Myocyte (in vitro differentiated cells): ENCODE results near the gene ZNF496. TPM values are rescaled to one million over a fixed set of nuclear protein-coding genes. Genes with fewer than 3 reads are reported as not detected.
"Not testable (repeated sequence)": the region's sequence is repeated elsewhere in the genome, so short reads cannot be mapped to it uniquely, and the experiment has no call there.

Source experiments
- DNase-seq: peaks from one replicate; pipeline ENCODE4 v3.0.0-alpha.2; 2012; ENCODE audit warnings: low read depth
- polyA plus RNA-seq: library from polyadenylated mRNA; unstranded; fragments of >200 nt; gene quantifications from one replicate; pipeline ENCODE4 v1.2.1, GENCODE V29; 2012; ENCODE audit warnings: missing spikeins
- total RNA-seq: library from RNA; depleted of rRNA; stranded (reverse); fragments of >200 nt; gene quantifications from 2 replicates; pipeline ENCODE4 v1.2.3, GENCODE V29; 2014

ZNF496 gene
- 35.9 and 50.9 TPM in 2 replicates for total RNA-seq
- polyA plus RNA-seq = 15.1 TPM

- DNase-seq = peak; percentile 94
These were observed at the start of gene ZNF496 for GRCh38 chr1:247331525-247332214. Gene ZNF496, minus strand, starts transcription at chr1:247331867. Its CDS starts 2,289 bp downstream, at chr1:247329578.

GRCh38 chr1:247378334-247379073 is 46.8 kb upstream of the ZNF496 start:
- no peak for DNase-seq

GRCh38 chr1:247377656-247378055 is 46.0 kb upstream of the ZNF496 start:
- not testable (repeated sequence) for DNase-seq

- no peak for DNase-seq
These were observed 45.0 kb upstream of the ZNF496 start for GRCh38 chr1:247376659-247377058.

- no peak for DNase-seq
These were observed 44.1 kb upstream of the ZNF496 start for GRCh38 chr1:247375747-247376146.

GRCh38 chr1:247374651-247375334 is 43.1 kb upstream of the ZNF496 start:
- DNase-seq = not testable (repeated sequence)

GRCh38 chr1:247373721-247374141 is 42.1 kb upstream of the ZNF496 start:
- DNase-seq = peak; percentile 51

GRCh38 chr1:247371801-247372259 is 40.2 kb upstream of the ZNF496 start:
- no peak for DNase-seq

- no peak for DNase-seq
These were observed 39.4 kb upstream of the ZNF496 start for GRCh38 chr1:247370786-247371732.

GRCh38 chr1:247368490-247369145 is 37.0 kb upstream of the ZNF496 start:
- DNase-seq = no peak

GRCh38 chr1:247367786-247368422 is 36.2 kb upstream of the ZNF496 start:
- no peak for DNase-seq

GRCh38 chr1:247366926-247367645 is 35.4 kb upstream of the ZNF496 start:
- DNase-seq = no peak

- DNase-seq = not testable (repeated sequence)
These were observed 34.7 kb upstream of the ZNF496 start for GRCh38 chr1:247366345-247366744.

- DNase-seq = no peak
These were observed 33.4 kb upstream of the ZNF496 start for GRCh38 chr1:247365023-247365422.

- not testable (repeated sequence) for DNase-seq
These were observed 31.3 kb upstream of the ZNF496 start for GRCh38 chr1:247363000-247363399.

- DNase-seq = no peak
These were observed 30.5 kb upstream of the ZNF496 start for GRCh38 chr1:247362153-247362552.

GRCh38 chr1:247360991-247361731 is 29.5 kb upstream of the ZNF496 start:
- peak; percentile 45 for DNase-seq
